Astrocyte (in vitro differentiated cells and primary cell): ENCODE data around the gene SET.

ENCODE experiments used
- EZH2 ChIP-seq: IDR thresholded peaks from 2 replicates; pipeline ENCODE4 v1.6.1; 2012; ENCODE audit warnings: mild to moderate bottlenecking, low read length, inconsistent platforms; ENCODE audit not compliant: insufficient read depth
- TF ChIP-seq, protein P1 (sequence below): IDR thresholded peaks from 2 replicates; pipeline ENCODE4 v1.5.1; 2011; ENCODE audit warnings: low read depth, mild to moderate bottlenecking, inconsistent platforms, low read length, moderate library complexity; ENCODE audit not compliant: insufficient read depth

DNA sequence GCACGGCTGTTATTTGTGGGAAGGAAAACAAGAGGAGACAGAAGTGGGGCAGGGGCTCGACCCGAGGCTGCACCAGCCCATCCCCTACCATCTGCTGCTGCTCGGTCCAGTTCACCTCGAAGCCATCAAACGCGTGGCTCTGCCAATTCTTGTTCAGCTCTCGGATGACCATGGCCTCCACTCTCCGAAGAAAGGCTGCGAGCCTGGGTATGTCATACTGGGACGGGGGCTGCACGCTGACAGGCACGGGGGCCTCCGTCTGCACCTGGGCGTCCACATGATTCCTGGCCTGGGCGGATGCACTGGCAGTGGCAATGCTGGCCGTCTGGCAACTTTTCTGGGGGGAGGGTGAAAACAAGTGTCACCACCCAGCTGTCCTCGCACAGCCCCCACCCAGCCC, 48.4 kb upstream of the SET start:
- no peak for TF ChIP-seq EZH2
- TF ChIP-seq, protein P1, sequence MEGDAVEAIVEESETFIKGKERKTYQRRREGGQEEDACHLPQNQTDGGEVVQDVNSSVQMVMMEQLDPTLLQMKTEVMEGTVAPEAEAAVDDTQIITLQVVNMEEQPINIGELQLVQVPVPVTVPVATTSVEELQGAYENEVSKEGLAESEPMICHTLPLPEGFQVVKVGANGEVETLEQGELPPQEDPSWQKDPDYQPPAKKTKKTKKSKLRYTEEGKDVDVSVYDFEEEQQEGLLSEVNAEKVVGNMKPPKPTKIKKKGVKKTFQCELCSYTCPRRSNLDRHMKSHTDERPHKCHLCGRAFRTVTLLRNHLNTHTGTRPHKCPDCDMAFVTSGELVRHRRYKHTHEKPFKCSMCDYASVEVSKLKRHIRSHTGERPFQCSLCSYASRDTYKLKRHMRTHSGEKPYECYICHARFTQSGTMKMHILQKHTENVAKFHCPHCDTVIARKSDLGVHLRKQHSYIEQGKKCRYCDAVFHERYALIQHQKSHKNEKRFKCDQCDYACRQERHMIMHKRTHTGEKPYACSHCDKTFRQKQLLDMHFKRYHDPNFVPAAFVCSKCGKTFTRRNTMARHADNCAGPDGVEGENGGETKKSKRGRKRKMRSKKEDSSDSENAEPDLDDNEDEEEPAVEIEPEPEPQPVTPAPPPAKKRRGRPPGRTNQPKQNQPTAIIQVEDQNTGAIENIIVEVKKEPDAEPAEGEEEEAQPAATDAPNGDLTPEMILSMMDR, result no peak
